ENCODE measurements around the gene EP400.

GRCh38 chr12:131938082-131938481 is 11.7 kb upstream of the EP400 start:
- TF ChIP-seq EZH2 (IDR thresholded peaks at IDR 0.05; ENCODE audit: borderline replicate concordance, low read depth, low read length, poor library complexity, severe bottlenecking): no peak
- no peak for TF ChIP-seq CTCF (conservative IDR thresholded peaks at IDR 0.05; ENCODE audit: low read depth, low read length)
